A673 (cell line): Measurements from ENCODE around the gene ADGRL4.

Experiments used
- EZH2 ChIP-seq: fragments of 200-600 bp; sonication (generic); IDR thresholded peaks from 2 replicates; pipeline ENCODE4 v1.6.1; 2017; ENCODE audit warnings: borderline replicate concordance, low read depth, mild to moderate bottlenecking, mixed read lengths, antibody characterized with exemption, low read length; ENCODE audit not compliant: poor library complexity, severe bottlenecking
- TF ChIP-seq, protein P1 (sequence below): fragments of 300-800, 200-600 bp; sonication (generic); conservative IDR thresholded peaks from 2 replicates; pipeline ENCODE4 v1.5.1; 2017; ENCODE audit warnings: low read depth, mild to moderate bottlenecking, antibody characterized with exemption, low read length, moderate library complexity, mixed read lengths

DNA sequence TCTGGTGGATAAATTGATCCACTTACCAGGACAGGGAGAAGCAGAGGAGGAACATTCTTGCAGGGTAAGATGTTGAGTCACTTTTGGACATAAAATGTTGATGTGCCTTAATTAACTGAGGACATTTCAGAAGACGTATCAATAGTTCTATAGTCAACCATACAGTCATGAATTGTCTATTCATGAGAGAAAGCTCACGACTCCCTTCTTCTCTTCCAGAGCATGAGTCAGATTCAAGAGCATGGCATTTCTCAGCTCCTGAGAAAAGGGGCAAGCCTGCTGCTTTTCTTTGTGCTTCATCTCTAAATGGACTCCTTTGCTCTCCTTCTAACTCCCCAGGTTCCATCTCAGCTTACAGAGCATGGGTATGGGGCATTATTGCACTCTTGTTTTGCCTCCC lies 55.7 kb downstream of the ADGRL4 start:
- TF ChIP-seq, protein P1, sequence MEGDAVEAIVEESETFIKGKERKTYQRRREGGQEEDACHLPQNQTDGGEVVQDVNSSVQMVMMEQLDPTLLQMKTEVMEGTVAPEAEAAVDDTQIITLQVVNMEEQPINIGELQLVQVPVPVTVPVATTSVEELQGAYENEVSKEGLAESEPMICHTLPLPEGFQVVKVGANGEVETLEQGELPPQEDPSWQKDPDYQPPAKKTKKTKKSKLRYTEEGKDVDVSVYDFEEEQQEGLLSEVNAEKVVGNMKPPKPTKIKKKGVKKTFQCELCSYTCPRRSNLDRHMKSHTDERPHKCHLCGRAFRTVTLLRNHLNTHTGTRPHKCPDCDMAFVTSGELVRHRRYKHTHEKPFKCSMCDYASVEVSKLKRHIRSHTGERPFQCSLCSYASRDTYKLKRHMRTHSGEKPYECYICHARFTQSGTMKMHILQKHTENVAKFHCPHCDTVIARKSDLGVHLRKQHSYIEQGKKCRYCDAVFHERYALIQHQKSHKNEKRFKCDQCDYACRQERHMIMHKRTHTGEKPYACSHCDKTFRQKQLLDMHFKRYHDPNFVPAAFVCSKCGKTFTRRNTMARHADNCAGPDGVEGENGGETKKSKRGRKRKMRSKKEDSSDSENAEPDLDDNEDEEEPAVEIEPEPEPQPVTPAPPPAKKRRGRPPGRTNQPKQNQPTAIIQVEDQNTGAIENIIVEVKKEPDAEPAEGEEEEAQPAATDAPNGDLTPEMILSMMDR = no peak
- TF ChIP-seq EZH2 = no peak
